ENCODE results near the gene KIRREL3.

DNA sequence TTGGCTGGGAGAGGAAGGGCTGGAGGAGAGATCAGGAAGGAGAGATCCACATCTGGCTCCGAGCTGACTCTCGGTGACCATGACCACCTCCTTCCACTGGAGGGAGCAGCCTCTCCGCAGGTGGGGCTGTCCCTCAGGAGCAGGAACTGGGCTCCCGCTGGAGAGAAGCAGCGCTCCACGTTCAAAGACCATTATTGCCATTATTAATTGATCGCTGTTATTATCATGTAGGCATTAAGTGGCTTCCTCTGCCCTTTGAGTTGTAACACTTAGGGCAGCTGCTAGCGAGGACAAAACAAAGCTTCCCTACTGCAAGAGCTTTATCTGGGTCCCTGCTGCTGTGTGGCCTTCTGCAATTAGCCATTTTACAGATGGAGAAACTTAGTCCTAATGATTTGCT, 393.2 kb downstream of the KIRREL3 start:
- TF ChIP-seq, protein P1, sequence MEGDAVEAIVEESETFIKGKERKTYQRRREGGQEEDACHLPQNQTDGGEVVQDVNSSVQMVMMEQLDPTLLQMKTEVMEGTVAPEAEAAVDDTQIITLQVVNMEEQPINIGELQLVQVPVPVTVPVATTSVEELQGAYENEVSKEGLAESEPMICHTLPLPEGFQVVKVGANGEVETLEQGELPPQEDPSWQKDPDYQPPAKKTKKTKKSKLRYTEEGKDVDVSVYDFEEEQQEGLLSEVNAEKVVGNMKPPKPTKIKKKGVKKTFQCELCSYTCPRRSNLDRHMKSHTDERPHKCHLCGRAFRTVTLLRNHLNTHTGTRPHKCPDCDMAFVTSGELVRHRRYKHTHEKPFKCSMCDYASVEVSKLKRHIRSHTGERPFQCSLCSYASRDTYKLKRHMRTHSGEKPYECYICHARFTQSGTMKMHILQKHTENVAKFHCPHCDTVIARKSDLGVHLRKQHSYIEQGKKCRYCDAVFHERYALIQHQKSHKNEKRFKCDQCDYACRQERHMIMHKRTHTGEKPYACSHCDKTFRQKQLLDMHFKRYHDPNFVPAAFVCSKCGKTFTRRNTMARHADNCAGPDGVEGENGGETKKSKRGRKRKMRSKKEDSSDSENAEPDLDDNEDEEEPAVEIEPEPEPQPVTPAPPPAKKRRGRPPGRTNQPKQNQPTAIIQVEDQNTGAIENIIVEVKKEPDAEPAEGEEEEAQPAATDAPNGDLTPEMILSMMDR (optimal IDR thresholded peaks at IDR 0.05 in 1 of 3, IDR thresholded peaks at IDR 0.05 in 1 of 3, conservative IDR thresholded peaks at IDR 0.05 in 1 of 3; ENCODE audit: extremely low read depth in 1 of 3, insufficient read depth in 2 of 3, low read length in 3 of 3) = peak; percentile 81 to 98 (median 97)
- TF ChIP-seq EZH2 (IDR thresholded peaks at IDR 0.05; ENCODE audit: low read length) = no peak
